Testis (tissue), 3 donors: ENCODE results near the gene FGR. TPM values are rescaled to one million over a fixed set of nuclear protein-coding genes. Genes with fewer than 3 reads are reported as not detected.

Source experiments
- DNase-seq: peaks from one replicate; pipeline ENCODE4 v3.0.0-alpha.2; 2019
- H3K27ac ChIP-seq, 2 donors: fragments of 200-600 bp; sonication (generic); one replicate each; pipeline ENCODE4 v1.5.1; 2019
- H3K27me3 ChIP-seq: fragments of 200-600 bp; sonication (generic); one replicate; pipeline ENCODE4 v1.5.1; 2019
- H3K36me3 ChIP-seq: fragments of 200-600 bp; sonication (generic); one replicate; pipeline ENCODE4 v1.5.1; 2017; ENCODE audit warnings: low read depth; ENCODE audit errors: missing control alignments
- H3K4me1 ChIP-seq: fragments of 200-600 bp; sonication (generic); one replicate; pipeline ENCODE4 v1.5.1; 2019
- H3K4me3 ChIP-seq, 2 donors: fragments of 200-600 bp; sonication (generic); one replicate each; pipeline ENCODE4 v1.5.1; 2017 to 2019
- H3K9me3 ChIP-seq: fragments of 200-600 bp; sonication (generic); one replicate; pipeline ENCODE4 v1.5.1; 2017
- CTCF ChIP-seq, 3 experiments: fragments of 450-650 bp in 2 of 3; fragments of 200-600 bp in 1 of 3; sonication (generic) in 1 of 3; IDR thresholded peaks; one replicate each; pipeline ENCODE4 v1.5.1; 2016 to 2019; ENCODE audit warnings: antibody characterized with exemption in 3 of 3, mild to moderate bottlenecking in 2 of 3, moderate library complexity in 1 of 3
- POLR2A ChIP-seq: fragments of 450-650 bp; IDR thresholded peaks from one replicate; pipeline ENCODE4 v1.6.1; 2017; ENCODE audit warnings: antibody characterized with exemption, mild to moderate bottlenecking, moderate library complexity
- WGBS, 2 donors: methylation state at CpG; one replicate each; pipeline ENCODE4 v1.1.5; 2018; 5-methylcytosine and 5-hydroxymethylcytosine counted together
- intact Hi-C: fragments of 100-400 bp; cut with DNase I; formaldehyde crosslinking; loops from one replicate; pipeline ENCODE4 v1.15.1; 2023; ENCODE audit warnings: low total_unique reads
- polyA plus RNA-seq: library from polyadenylated mRNA; stranded (reverse); fragments of 350-450 nt; fragmentation: Illumina TruSeq; extraction: RNeasy Lipid Tissue Mini Kit (QIAGEN cat#74804); gene quantifications from one replicate; pipeline ENCODE4 v1.2.3, GENCODE V29; 2014; ENCODE audit warnings: low read depth, low replicate concordance; ENCODE audit not compliant: insufficient read depth
- total RNA-seq, 2 donors: library from RNA; depleted of rRNA; stranded (reverse); fragments of >200 nt; gene quantifications; one replicate each; pipeline ENCODE4 v1.2.3, GENCODE V29; 2016

The FGR gene
- total and polyA plus RNA-seq, 3 donors from 2014 or later = 5.2 to 10.2 (median 10.0) TPM

DNA sequence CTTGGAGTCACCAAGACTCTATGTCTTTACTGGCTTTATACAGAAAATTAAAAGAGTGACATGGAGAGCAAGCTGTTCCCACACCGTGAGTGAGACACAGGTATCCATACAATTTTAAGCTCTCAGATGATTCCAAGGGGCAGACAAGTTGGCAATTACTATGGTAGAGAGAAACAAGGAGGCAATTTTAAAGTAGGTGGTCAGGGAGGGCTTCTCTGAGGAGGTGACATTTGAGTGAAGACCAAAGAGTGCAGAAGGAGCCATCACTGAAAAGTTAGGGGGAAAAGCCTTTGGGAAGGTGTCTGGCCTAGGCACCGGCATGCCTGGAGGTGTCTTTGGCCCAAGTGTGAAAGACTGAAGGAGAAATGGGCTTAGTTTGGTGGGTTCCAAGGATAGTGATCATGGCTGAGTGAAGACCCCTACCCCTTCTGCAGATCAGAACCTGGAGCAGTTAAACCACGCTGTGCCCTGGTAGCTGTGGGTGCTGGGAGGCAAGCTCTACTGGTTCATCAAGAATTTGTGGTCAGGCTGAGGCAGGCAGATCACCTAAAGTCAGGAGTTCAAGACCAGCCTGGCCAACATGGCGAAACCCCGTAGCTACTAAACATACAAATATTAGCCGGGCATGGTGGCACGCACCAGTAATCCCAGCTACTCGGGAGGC lies 26.6 kb upstream of the FGR start:
- Histone ChIP-seq H3K27me3 (no peaks in the 10 kb centered on the region), H3K27ac (no peak overlapping the region), H3K4me3 (no peak overlapping the region), H3K9me3 (no peaks in the 10 kb centered on the region), H3K4me1 (peaks cover 11% of the 10 kb centered on the region), H3K36me3 (no peaks in the 10 kb centered on the region)
- TF ChIP-seq POLR2A (no peak), CTCF (IDR thresholded peaks at IDR 0.05) (no peak)
- no peak for DNase-seq
- intact Hi-C loops = loop anchor here (10.0 kb wide), 1 partner anchor 47 kb away; no protein-coding TSS in a partner anchor
- 96 to 98% methylated on average over 8 of the region's 8 CpGs for WGBS, 2 donors

DNA sequence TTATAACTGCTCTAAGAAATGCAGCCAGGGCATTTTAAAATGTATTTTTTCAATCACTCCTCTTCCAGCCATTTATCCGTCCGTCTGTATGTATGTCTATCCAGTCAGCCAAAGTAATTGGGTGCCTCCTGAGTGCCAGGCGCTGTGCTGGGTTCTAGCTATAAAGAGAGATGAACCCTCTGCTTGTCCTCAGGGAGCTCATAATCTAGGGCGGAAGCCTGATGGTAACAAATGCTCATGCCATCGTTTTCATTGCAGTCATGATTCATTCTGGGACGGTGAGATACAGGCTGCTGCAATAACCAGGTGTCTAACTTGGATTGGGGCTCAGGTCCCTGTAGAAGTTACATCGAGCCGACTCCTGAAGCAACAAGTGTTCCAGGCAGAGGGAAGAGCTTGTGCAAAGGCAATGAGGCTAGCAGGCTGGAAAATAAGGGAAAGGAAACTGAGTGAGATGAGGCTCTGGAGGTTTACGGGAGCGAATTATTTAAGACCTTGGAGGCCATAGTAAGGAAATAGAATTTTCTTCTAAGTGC lies 25.4 kb upstream of the FGR start:
- no peaks in the 10 kb centered on the region for H3K36me3 ChIP-seq
- TF ChIP-seq CTCF (IDR thresholded peaks at IDR 0.05) (peak in 1 of 3 experiments; percentile 12), POLR2A (no peak)
- no peaks in the 10 kb centered on the region for H3K9me3 ChIP-seq
- intact Hi-C loops = loop anchor here (10.0 kb wide), 1 partner anchor 46 kb away; no protein-coding TSS in a partner anchor
- peak overlapping the region; percentile 83 to 97 for H3K27ac ChIP-seq
- no peak for DNase-seq
- peaks cover 23% of the 10 kb centered on the region for H3K4me1 ChIP-seq
- WGBS, 2 donors = 39 to 47% methylated on average over 10 of the region's 10 CpGs
- peak overlapping the region; percentile 74 to 75 for H3K4me3 ChIP-seq
- no peaks in the 10 kb centered on the region for H3K27me3 ChIP-seq

DNA sequence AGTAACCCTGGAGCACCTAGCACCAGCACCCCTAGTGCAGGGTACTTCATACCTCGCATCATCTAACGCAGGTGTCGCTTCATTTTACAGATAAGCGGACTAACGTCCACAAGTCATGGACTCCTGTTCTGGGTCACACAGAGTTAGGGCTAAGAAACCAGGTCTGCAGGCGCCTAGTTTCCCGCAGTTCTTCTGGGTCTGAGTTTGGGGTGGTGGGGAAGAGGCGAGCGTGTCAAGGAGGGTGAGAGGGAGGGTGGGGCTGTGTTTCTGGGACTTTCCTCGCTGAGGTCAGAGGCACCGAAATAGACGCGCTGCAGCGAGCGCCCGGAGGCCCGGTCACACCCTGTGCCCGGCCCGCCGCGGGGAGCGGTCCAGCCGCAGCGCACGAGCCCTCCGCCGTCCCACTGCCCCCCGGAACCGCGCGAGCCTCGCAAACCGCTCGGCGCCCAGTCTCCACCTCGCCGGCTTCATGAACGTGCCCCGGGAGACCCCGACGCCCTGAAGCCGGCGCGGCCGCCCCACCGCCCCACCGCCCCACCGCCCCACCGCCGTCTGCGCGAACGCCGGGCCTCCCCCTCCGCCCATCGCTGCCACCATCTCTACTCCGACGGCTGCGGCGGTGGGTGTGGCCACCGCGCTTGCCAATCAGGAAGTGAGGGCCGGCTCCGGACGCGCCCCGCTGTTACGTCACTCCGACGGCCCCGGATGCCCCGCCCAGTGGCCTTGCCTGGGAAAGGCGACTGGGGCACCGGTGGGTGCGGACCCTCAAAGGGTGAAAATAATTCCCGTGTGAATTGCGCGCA lies 24.7 kb upstream of the FGR start:
- H3K9me3 ChIP-seq = no peaks in the 10 kb centered on the region
- no peaks in the 10 kb centered on the region for H3K27me3 ChIP-seq
- WGBS, 2 donors = 3 to 21% methylated on average over 16 to 72 of the region's 78 CpGs
- intact Hi-C loops = loop anchor here (10.0 kb wide), 1 partner anchor 45 kb away; no protein-coding TSS in a partner anchor
- H3K4me1 ChIP-seq = peaks cover 30% of the 10 kb centered on the region
- TF ChIP-seq POLR2A (no peak), CTCF (IDR thresholded peaks at IDR 0.05) (no peak)
- peak; percentile 96 for DNase-seq
- peak overlapping the region; percentile 83 to 97 for H3K27ac ChIP-seq
- H3K36me3 ChIP-seq = no peaks in the 10 kb centered on the region
- peak overlapping the region; percentile 74 to 75 for H3K4me3 ChIP-seq

- peak overlapping the region; percentile 74 to 75 for H3K4me3 ChIP-seq
- no peaks in the 10 kb centered on the region for H3K36me3 ChIP-seq
- H3K9me3 ChIP-seq = no peaks in the 10 kb centered on the region
- 25 to 38% methylated on average over 7 of the region's 7 CpGs for WGBS, 2 donors
- H3K27me3 ChIP-seq = no peaks in the 10 kb centered on the region
- peaks cover 30% of the 10 kb centered on the region for H3K4me1 ChIP-seq
- intact Hi-C loops = no loop called here
- DNase-seq = peak; percentile 39
- H3K27ac ChIP-seq = peak overlapping the region; percentile 83 to 97
- TF ChIP-seq POLR2A = no peak
- TF ChIP-seq CTCF (IDR thresholded peaks at IDR 0.05) = no peak
Observed at GRCh38 chr1:27658951-27659496, 24.0 kb upstream of the FGR start.
